K562 (cell line): Measurements from ENCODE around the gene USP20. TPM values are rescaled to one million over a fixed set of nuclear protein-coding genes. Genes with fewer than 3 reads are reported as not detected.

Experiments used
- ATAC-seq: fragments of 200-7000 bp; cut with Tn5 transposase; 3 replicates; pipeline ENCODE4 v1.9.1; 2020; ENCODE audit warnings: moderate library complexity
- BruUV-seq: library from RNA; stranded (reverse); fragments of 400-500 nt; replicated peaks from 2 replicates; lab custom pipeline; 2021; lab: Mats Ljungman, UMichigan
- CTCF ChIA-PET: fragments of 300-600 bp; formaldehyde crosslinking; extraction: SDS; loops from one replicate; lab custom pipeline; 2021; ENCODE audit warnings: low intra/inter-chr PET ratio; lab: Yijun Ruan, JAX
- POLR2A ChIA-PET: fragments of 300-600, 350-650 bp; sonication (Branson Sonifier 250); formaldehyde crosslinking; extraction: SDS; loops from one replicate; lab custom pipeline; 2021; ENCODE audit warnings: antibody characterized with exemption, inconsistent platforms; lab: Yijun Ruan, JAX
- DNase-seq, 4 experiments: peaks; one replicate each; pipeline versions ENCODE4 v3.0.0 to v3.0.0-alpha.2; 2011 to 2018; ENCODE audit warnings: low spot score in 3 of 4, mixed read lengths in 3 of 4; ENCODE audit errors: extremely low read depth in 1 of 4
- FAIRE-seq: peaks from 2 replicates; lab custom pipeline; 2011; peaks lifted over from hg19 to GRCh38; lab: Jason Lieb, UNC
- H2AFZ ChIP-seq: 2 replicates; pipeline ENCODE4 v1.6.0; 2011; ENCODE audit warnings: low read depth, low read length, control low read depth, inconsistent platforms
- H3K27ac ChIP-seq: fragments of 200-600 bp; 3 replicates; pipeline ENCODE4 v1.8.0; 2011; ENCODE audit warnings: low read depth, mild to moderate bottlenecking, control low read depth, inconsistent platforms, low read length, moderate library complexity, mixed read lengths; ENCODE audit errors: extremely low read depth
- H3K27me3 ChIP-seq, 2 experiments: fragments of 300-600 bp in 1 of 2; 2 replicates in 1 of 2; 3 replicates in 1 of 2; pipeline versions ENCODE4 v1.6.0 to v1.8.0; 2011; ENCODE audit warnings: inconsistent platforms in 2 of 2, low read length in 2 of 2, mild to moderate bottlenecking in 1 of 2, mixed read lengths in 1 of 2, moderate library complexity in 1 of 2; ENCODE audit not compliant: control insufficient read depth in 2 of 2, insufficient read depth in 2 of 2
- H3K36me3 ChIP-seq: fragments of 300-600 bp; 3 replicates; pipeline ENCODE4 v1.8.0; 2011; ENCODE audit warnings: mild to moderate bottlenecking, low read length, inconsistent platforms; ENCODE audit not compliant: control insufficient read depth, insufficient read depth
- H3K4me1 ChIP-seq, 2 experiments: fragments of 200-600 bp in 1 of 2; replicated peaks in 1 of 2; 2 replicates in 1 of 2; 3 replicates in 1 of 2; pipeline versions ENCODE4 v1.5.1 to v1.8.0; 2011; ENCODE audit warnings: inconsistent platforms in 2 of 2, low read length in 2 of 2, mild to moderate bottlenecking in 1 of 2, mixed read lengths in 1 of 2, moderate library complexity in 1 of 2; ENCODE audit not compliant: control insufficient read depth in 2 of 2, insufficient read depth in 2 of 2
- H3K4me2 ChIP-seq: 2 replicates; pipeline ENCODE4 v1.6.1; 2011; ENCODE audit warnings: low read length, control low read depth, inconsistent platforms, mixed read lengths; ENCODE audit not compliant: insufficient read depth
- H3K4me3 ChIP-seq: fragments of 200-600 bp; sonication (generic), shearing (Covaris generic); 2 replicates; pipeline ENCODE4 v1.5.1; 2016; ENCODE audit warnings: control low read depth, inconsistent platforms
- H3K79me2 ChIP-seq: fragments of 200-600 bp; 3 replicates; pipeline ENCODE4 v1.8.0; 2011; ENCODE audit warnings: low read length, inconsistent platforms; ENCODE audit not compliant: control insufficient read depth, insufficient read depth
- H3K9ac ChIP-seq, 2 experiments: 2 replicates each; pipeline versions ENCODE4 v1.6.0 to v1.6.1; 2011; ENCODE audit warnings: low read depth in 2 of 2, low read length in 2 of 2, control low read depth in 1 of 2, inconsistent platforms in 1 of 2, mild to moderate bottlenecking in 1 of 2, mixed read lengths in 1 of 2; ENCODE audit not compliant: insufficient read depth in 1 of 2
- H3K9me1 ChIP-seq: one replicate; pipeline ENCODE4 v1.6.0; 2011; ENCODE audit warnings: inconsistent platforms, mild to moderate bottlenecking, low read length, moderate library complexity; ENCODE audit not compliant: control insufficient read depth, insufficient read depth
- H3K9me3 ChIP-seq: replicated peaks from 2 replicates; pipeline ENCODE4 v1.5.1; 2011; ENCODE audit warnings: low read depth, low read length, inconsistent platforms; ENCODE audit not compliant: control insufficient read depth, insufficient read depth
- H4K20me1 ChIP-seq: replicated peaks from 2 replicates; pipeline ENCODE4 v1.6.1; 2011; ENCODE audit warnings: low read length, inconsistent platforms, mixed read lengths; ENCODE audit not compliant: control insufficient read depth, insufficient read depth
- CREB3 ChIP-seq: fragments of 450-650 bp; conservative IDR thresholded peaks from 2 replicates; pipeline ENCODE4 v1.6.1; 2016; ENCODE audit warnings: missing genetic modification characterization, low read depth, mild to moderate bottlenecking, missing compliant biosample characterization, moderate library complexity
- FOXM1 ChIP-seq, 2 experiments: fragments of 450-650 bp in 1 of 2; sonication (generic) in 1 of 2; formaldehyde crosslinking in 1 of 2; IDR thresholded peaks; 2 replicates each; pipeline versions ENCODE4 v1.6.1 to v1.9.0; 2017 to 2022; ENCODE audit warnings: low read depth in 2 of 2, mild to moderate bottlenecking in 2 of 2, missing genetic modification reagents in 1 of 2, moderate library complexity in 1 of 2
- MAFK ChIP-seq: IDR thresholded peaks from 2 replicates; pipeline ENCODE4 v1.6.1; 2011; ENCODE audit warnings: low read length, improper control_type of control experiment
- MEF2D ChIP-seq: conservative IDR thresholded peaks from 2 replicates; pipeline ENCODE4 v1.6.1; 2016; ENCODE audit warnings: low read depth, missing genetic modification characterization, missing compliant biosample characterization
- MTA2 ChIP-seq: fragments of 450-650 bp; IDR thresholded peaks from 2 replicates; pipeline ENCODE4 v1.6.1; 2016; ENCODE audit warnings: low read depth
- RBBP5 ChIP-seq: fragments of 200-600 bp; sonication (generic); IDR thresholded peaks from 2 replicates; pipeline ENCODE4 v1.6.1; 2012; ENCODE audit warnings: borderline replicate concordance, mild to moderate bottlenecking, low read length, control low read depth, inconsistent platforms; ENCODE audit not compliant: insufficient read depth, poor library complexity, severe bottlenecking
- SMARCA4 ChIP-seq: fragments of 450-650 bp; IDR thresholded peaks from 2 replicates; pipeline ENCODE4 v1.6.1; 2016
- SP2 ChIP-seq: IDR thresholded peaks from 2 replicates; pipeline ENCODE4 v1.6.1; 2011; ENCODE audit warnings: mild to moderate bottlenecking, low read depth, low read length, moderate library complexity; ENCODE audit not compliant: poor library complexity, severe bottlenecking; ENCODE audit errors: extremely low read depth
- TAL1 ChIP-seq: fragments of 450-650 bp; IDR thresholded peaks from 2 replicates; pipeline ENCODE4 v1.6.1; 2016; ENCODE audit warnings: mild to moderate bottlenecking
- TOE1 ChIP-seq, 2 experiments: fragments of 450-650 bp in 1 of 2; sonication (generic) in 1 of 2; formaldehyde crosslinking in 1 of 2; IDR thresholded peaks; 2 replicates each; pipeline versions ENCODE4 v1.7.1 to v1.8.0; 2016 to 2022; ENCODE audit warnings: borderline replicate concordance in 2 of 2, mild to moderate bottlenecking in 2 of 2, antibody characterized with exemption in 1 of 2, inconsistent platforms in 1 of 2, low read depth in 1 of 2, missing genetic modification reagents in 1 of 2, moderate library complexity in 1 of 2
- USF2 ChIP-seq: sonication (generic); formaldehyde crosslinking; IDR thresholded peaks from 2 replicates; pipeline ENCODE4 v1.5.0; 2020; ENCODE audit warnings: missing genetic modification reagents
- ZNF263 ChIP-seq: sonication (generic); formaldehyde crosslinking; IDR thresholded peaks from 2 replicates; pipeline ENCODE4 v1.8.0; 2022; ENCODE audit warnings: mild to moderate bottlenecking, missing genetic modification reagents, borderline replicate concordance
- ZNF609 ChIP-seq: sonication (generic); formaldehyde crosslinking; IDR thresholded peaks from 2 replicates; pipeline ENCODE4 v1.8.1; 2023; ENCODE audit warnings: missing genetic modification reagents, mild to moderate bottlenecking, borderline replicate concordance
- WGBS: fragments of 100-300 bp; shearing (Covaris generic); methylation state at CpG from one replicate; pipeline ENCODE4 v1.1.6; 2016; ENCODE audit warnings: low coverage, mixed read lengths; ENCODE audit not compliant: insufficient coverage; ENCODE audit errors: missing lambda C conversion rate; 5-methylcytosine and 5-hydroxymethylcytosine counted together
- in situ Hi-C: fragments of 300-500 bp; cut with MboI; formaldehyde crosslinking; loops from 4 replicates; pipeline ENCODE4 v1.15.0; 2018; ENCODE audit warnings: inconsistent platforms, mixed read lengths
- intact Hi-C: fragments of 100-400 bp; cut with micrococcal nuclease; formaldehyde crosslinking; loops from 2 replicates; pipeline ENCODE4 v1.14.2; 2022
- polyA plus RNA-seq, 8 experiments: library from polyadenylated mRNA; depleted of rRNA in 4 of 8; stranded (reverse) in 5 of 8; unstranded in 3 of 8; fragments of >200 nt; fragmentation: Nextera tagmentation in 2 of 8; fragmentation: Illumina TruSeq in 1 of 8; extraction: Ambion mirVana in 2 of 8; extraction: Trizol in 1 of 8; gene quantifications; 2 replicates each; pipeline versions ENCODE4 v1.2.1 to v1.2.3, GENCODE V29; 2011 to 2014; ENCODE audit warnings: inconsistent platforms in 1 of 8, missing spikeins in 1 of 8
- total RNA-seq, 7 experiments: library from RNA; depleted of rRNA in 6 of 7; stranded (reverse); fragments of >200 nt in 6 of 7; fragmentation: Illumina TruSeq in 2 of 7; extraction: Trizol in 2 of 7; gene quantifications; 2 replicates each; pipeline versions ENCODE4 v1.2.1 to v1.2.3, GENCODE V29; 2011 to 2021; ENCODE audit warnings: low replicate concordance in 1 of 7

The USP20 gene
- total and polyA plus RNA-seq, 9 of the 15 experiments (the other 6 are each of a cell fraction or from before 2014, with no cell fraction given), result 1.9 to 136 (median 49.1) TPM

- no peak for ATAC-seq
- H3K27me3 ChIP-seq, result no peaks in the 10 kb centered on the region
- no peaks in the 10 kb centered on the region for H4K20me1 ChIP-seq
- H3K36me3 ChIP-seq, result no peaks in the 10 kb centered on the region
- intact Hi-C loops, result no loop called here
- no peaks in the 10 kb centered on the region for H3K9me1 ChIP-seq
- H3K9ac ChIP-seq, result peak overlapping the region in 1 of 2 experiments; percentile 38; a peak in 2 of 4 replicates
- in situ Hi-C loops, result no loop called here
- no TSS peak for BruUV-seq
- no peaks in the 10 kb centered on the region for H3K9me3 ChIP-seq
- H3K27ac ChIP-seq, result peak overlapping the region; percentile 52; the same call in 2 of the 3 replicates
- DNase-seq, result no peak
- POLR2A ChIA-PET, result interaction anchor here (1.4 kb wide), 1 partner anchor 52 kb away, joined by 4 read pairs; no protein-coding TSS in a partner anchor
- TF ChIP-seq USF2 (CRISPR knock-in tag) (no peak), TAL1 (no peak), RBBP5 (peak; percentile 29), ZNF263 (CRISPR knock-in tag) (no peak), MEF2D (tag) (no peak), SP2 (no peak), ZNF609 (CRISPR knock-in tag) (no peak), CREB3 (tag) (no peak), TOE1 (IDR thresholded peaks at IDR 0.05; ENCODE audit: borderline replicate concordance) (no peak), TOE1 (CRISPR knock-in tag; IDR thresholded peaks at IDR 0.05; ENCODE audit: borderline replicate concordance, low read depth) (no peak), SMARCA4 (no peak), MAFK (0 out of 2 replicates have a peak, but pooled peaks have one; percentile 2), FOXM1 (IDR thresholded peaks at IDR 0.05; ENCODE audit: low read depth) (no peak), FOXM1 (CRISPR knock-in tag; IDR thresholded peaks at IDR 0.05; ENCODE audit: low read depth) (no peak), MTA2 (no peak)
- FAIRE-seq, result no peak
- peaks cover 1% of the 10 kb centered on the region; the same call in 1 of the 3 replicates for H3K79me2 ChIP-seq
- peaks cover 23 to 48% of the 10 kb centered on the region in 2 experiments for H3K4me1 ChIP-seq
- WGBS, result 58% methylated on average over 4 of the region's 4 CpGs
- CTCF ChIA-PET, result no interaction called here
- no peak overlapping the region for H3K4me3 ChIP-seq
- peak overlapping the region; percentile 25; the same call in 1 of the 2 replicates for H3K4me2 ChIP-seq
- peak overlapping the region; percentile 90 for H2AFZ ChIP-seq
Observed at GRCh38 chr9:129891569-129891968, 56.3 kb downstream of the USP20 start.
